ENCODE measurements around the gene RPL26.

- TF ChIP-seq POLR2A (IDR thresholded peaks at IDR 0.05) (no peak), CTCF (IDR thresholded peaks at IDR 0.05) (no peak)
These were observed 22.2 kb downstream of the RPL26 start for GRCh38 chr17:8360751-8361150.

Measured in testis (tissue), 2 donors.